NCI-H1436 treated with DMSO at 0.1 percent for 48 hours (cell line): Measurements from ENCODE around the gene AMBRA1.

Experiments used
- DNase-seq: peaks from one replicate; lab custom pipeline; 2025; lab: John Stamatoyannopoulos, UW

The AMBRA1 gene

DNA sequence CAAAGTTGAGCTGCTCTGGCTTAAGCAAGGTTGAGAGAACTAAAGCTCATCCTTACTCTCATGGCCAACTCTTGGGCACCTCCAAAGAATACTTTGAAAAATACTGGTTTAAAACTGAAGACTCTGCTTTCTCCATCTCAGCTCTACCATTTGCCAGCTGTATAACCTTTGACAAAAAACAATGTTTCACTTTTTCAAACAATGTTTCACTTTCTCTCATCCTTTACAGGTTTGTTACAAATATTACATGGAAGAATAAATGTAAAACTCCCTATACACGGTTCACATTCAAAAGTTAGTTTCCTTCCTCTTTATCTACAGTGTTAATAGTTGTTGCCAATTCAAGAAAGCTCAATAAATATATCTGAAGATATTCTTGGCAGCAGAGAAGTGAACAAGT, 19.2 kb downstream of the AMBRA1 start:
- DNase-seq = no peak

DNA sequence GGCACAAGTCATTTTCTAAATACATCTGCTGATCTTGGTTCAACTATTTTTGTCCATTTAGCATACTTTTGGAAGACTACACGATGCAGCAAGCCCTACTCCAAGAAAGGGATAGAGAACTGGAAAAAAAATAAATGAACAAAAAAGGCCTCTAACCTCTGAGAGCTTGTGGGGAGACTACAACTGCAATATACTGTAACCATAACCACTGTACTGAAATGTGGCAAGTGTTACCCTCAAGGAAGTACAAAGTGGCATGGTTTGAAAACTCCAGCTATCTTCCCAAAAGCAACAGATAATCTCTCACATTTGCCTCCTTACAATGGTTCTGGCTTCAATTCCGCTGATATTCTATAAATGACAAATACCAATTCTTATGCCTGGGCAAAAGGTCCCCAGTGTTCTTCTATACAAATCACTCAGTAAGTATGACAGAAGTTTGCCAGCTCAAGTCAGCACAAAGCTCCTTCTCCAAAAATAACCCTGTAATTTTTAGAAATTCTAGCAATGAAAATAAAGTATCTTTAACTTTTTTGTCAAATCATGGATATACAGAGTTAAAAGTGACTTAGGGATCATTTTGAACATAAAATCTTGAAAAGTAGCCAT, 22.9 kb downstream of the AMBRA1 start:
- DNase-seq = no peak

DNA sequence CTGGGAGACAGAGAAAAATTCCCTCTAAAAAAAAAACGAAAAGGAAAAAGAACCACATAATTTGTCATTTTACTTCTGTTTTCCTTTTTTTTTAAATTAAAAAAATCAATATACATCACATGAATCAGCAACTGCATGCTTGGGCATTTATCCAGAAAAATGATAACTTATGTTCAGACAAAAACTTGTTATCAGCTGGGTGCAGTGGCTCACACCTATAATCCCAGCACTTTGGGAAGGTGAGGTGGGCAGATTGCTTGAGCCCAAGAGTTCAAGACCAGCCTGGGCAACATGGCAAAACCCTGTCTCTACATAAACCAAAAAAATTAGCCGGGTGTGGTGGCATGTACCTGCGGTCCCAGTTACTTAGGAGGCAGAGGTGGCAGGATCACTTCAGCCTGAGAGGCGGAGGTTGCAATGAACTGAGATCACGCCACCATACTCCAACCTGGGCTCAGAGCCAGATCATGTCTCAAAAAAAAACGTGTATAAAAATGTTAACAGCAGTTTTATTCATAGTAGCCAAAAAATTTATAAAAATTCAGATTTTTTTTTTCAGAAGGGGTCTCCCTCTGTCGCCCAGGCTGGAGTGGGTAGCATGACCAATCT, 28.5 kb downstream of the AMBRA1 start:
- DNase-seq = no peak

DNA sequence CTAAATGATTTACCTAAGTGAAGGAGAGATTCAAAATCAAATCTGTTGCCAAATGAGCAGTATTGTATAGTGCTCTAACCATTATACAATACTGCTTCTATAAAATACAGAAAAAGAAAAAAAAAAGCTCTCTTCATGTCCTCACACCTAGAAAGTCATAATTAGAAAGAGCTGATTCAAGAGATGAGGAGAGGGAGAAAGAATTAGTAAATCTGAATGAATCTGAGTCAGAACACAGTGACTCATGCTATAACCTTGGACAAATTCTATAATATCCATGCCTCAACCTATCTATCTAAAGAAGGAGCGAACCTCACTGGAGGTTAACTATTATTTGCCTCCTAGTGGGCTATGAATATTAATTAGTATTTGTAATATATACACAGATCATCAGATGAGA, 29.4 kb downstream of the AMBRA1 start:
- no peak for DNase-seq

DNA sequence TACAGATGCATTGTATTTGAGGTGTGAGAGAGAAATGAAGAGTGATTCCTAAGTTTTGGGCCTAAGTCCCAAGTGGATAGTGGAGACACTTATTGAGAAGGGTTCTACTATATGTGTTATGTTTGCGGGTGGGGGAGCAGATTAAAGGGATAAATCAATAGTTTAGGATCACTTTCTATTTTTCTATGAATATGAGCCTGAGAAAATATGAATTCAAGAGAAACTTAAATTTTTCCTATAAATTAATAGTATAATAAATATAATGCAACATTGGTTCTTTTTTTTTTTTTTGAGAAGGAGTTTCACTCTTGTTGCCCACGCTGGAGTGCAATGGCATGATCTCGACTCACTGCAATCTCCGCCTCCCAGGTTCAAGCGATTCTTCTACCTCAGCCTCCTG, 31.3 kb downstream of the AMBRA1 start:
- DNase-seq = no peak

DNA sequence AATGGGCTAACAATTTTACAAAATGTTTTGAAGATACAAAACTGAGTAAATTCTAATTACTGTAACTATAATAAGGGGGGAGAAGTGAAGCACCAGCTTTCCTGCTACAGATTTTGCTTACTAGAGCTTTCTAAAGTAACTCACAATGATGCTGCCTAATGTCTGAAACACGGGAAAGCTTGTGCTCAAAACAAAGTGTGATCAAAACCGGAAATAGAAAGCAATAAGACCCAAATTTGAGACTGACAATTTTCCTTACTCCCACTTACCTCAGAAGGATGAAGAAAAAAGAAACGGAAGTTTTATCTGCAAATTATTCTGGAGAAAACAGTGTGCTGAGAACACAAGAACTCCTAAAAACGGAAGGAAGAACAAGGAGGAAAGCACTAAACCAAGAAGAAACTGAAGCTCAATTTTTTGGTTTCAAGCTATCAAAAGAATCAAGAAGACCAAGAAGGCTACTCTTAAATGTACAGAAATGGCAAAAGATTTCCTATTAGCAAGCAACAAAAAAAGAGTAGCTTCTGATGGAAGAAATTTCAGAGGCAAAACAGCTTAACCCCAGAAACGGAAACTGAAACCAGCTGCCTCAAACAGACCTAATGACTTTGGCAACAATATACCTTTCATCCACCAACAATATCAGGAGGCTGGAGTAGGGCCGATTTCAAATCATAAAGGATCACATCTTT, 33.4 kb downstream of the AMBRA1 start:
- DNase-seq = no peak

DNA sequence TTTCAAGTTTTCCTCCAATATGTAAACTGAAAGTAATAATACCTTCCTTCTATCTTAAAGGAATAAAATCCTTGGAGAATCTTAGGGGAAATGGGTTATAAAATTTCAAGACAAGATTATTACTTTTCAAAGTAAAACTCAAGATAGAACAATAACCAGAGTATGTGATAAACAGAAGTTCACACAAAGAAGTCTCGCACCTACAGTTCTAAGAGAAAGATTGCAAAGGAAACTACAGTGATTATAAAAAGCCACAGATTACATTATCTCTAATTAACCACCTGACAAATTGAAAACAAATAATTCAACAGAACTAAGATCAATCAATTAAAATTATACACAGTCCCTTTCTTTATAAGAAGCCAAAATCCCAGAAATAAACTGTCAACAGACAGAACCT, 34.0 kb downstream of the AMBRA1 start:
- no peak for DNase-seq

DNA sequence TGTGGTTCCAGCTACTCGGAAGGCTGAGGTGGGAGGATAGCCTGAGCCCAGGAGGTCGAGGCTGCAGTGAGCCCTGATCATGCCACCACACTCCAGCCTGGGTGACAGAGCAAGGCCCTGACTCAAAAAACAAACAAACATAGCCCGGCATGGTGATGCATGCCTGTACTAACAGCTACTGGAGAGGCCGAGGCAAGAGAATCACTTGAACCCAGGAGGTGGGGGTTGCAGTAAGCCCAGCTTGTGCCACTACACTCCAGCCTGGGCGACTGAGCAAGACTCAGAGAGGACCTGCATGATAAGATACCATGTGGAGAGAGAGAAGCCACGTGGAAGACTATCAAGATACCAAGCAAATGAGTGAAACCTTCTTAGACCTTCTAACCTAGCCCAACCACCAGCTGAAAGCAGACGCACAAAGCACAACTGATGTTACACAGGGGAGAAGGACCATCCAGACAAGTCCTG, 36.1 kb downstream of the AMBRA1 start:
- DNase-seq = no peak

DNA sequence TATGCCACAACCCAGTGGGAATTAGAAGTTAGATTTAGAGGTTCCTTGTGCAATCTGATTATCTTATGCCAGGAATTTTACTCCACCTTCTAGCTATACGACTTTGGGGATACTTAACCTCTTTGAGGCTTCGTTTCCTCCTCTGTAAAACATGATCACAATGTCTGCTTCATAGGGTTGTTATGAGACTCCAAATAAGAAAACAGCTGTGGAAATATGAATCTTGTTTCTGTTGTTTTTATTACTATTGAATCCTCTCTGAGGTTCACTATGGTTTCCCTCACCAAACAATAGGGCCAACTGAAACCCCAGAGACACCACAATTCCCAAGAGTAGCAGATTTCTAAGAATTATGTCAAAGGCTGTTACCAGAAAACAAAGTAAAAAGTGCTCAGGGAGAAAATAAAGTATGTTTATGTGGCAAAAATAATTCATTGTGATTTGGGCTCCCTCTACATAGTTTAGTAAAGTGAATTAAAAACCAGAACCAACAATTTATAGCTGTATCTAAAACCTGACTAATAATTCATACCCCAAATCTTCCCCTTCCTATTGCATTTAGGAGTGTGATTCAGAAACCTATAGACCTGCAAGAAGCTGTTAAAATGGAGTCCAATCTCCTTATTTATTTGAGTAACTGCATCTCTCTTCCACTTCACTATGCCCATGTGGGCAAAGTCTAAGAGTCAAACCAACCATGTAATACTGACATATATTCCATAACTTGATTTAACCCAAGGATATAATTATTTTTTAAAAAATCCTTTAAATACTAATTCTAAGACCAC, 38.4 kb downstream of the AMBRA1 start:
- no peak for DNase-seq

DNA sequence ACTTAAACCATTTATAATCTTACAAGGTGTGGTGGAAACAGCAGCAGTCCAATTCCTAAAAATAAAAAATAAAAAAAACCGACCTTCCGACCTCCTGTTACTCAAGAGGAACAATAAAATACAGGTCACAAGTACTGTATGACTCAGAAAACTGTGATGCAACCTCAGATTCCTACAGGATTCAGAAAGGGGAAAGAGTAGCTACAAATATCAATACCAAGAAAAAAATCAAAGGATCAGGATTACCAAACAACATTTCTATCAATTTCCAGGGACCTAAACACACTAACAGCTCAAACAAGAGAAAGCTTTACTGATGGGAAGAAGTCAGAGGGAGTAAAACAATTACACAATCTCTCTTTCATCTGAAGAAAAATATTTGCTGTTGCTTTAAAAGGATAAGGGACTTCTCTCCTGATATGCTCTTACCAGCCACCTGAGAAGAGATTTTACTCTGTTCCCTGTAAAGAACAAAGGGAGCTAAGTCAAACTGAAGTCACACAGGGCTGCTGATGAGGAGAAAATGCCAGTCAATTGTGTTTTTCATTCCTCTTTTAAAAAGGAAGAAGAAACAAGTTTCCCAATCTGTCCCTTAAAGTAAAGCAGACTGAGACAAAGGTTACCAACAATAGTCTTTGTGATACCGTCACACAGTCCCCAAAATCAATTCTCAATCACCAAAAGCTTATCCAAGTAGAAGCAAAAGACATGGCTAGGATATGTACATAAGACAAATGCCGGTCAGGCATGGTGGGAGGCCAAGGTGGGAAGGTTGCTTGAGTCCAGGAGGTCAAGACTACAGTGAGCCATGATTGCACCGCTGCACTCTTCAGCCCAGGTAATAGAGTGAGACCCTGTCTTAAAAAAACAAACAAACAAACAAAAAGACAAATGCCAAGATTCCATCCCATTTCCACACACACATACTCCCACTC, 39.3 kb downstream of the AMBRA1 start:
- DNase-seq = no peak

DNA sequence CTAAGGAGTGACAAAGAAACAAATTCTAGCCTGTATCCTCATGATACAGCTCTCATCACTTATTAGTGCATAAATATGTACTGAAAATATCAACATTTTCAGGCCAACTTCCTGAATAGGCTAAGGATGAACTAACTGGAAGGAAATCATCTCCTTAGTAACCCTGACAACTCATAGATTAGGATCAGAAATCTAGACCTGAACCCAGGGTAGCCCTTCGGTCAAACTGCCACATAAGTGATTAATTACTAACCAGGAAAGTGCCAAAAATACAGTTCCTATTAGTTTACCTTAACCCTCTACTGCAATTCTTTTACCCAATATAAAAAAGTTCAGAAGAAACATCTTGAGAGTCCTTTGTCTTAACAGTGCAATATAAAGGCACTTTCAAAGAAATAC, 40.0 kb downstream of the AMBRA1 start:
- no peak for DNase-seq

DNA sequence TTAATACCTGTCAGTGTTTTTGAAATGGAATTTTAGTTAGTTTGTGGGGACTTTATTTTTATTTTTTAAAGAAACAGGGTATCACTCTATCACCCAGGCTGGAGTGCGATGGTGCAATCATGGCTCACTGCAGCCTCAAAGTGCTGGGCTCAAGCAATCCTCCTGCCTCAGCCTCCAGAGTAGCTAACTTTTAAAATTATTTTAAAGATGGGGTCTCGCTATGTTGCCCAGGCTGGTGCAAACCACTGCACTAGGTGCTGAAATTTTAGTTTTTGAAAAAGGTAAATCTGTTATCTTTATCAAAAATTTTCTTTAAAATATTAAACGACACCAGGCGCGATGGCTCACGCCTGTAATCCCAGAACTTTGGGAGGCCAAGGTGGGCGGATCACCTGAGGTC, 42.6 kb downstream of the AMBRA1 start:
- no peak for DNase-seq

DNA sequence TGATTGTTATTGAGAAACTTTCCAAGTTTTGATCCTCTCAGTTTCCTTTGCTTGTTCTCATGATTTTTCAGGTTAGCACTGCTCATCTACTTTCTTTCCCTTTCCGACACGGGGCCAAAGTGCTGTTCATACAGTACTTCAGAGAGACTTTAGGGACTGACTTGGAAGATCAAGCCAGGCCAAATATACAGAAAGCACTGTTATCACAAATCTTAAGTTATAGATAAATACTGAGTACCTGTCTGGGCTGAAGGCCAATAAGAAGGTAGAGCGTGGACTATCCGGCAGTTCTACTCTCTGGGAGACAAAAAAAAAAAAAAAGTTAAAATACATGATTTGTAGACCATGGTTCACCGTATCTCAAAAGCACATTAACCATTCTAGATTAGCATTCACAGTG, 46.2 kb downstream of the AMBRA1 start:
- DNase-seq = no peak

DNA sequence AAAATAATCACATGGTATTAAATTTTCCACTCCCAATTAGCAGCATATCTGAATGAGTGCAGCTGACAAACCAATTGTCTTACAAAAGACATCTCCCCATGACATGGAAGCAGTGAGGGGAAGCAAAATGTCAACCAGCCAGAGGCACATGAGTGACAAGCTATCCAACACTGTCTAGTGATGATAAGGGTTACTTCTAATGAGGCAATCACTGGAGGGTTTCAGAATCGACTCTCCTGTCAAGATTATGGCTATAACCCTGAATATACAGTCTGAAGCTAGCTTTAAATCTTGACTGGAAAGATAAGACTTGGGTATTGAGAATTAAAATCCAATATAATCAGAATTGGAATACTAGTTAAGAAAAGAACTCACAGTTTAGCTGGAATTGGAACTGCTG, 50.3 kb downstream of the AMBRA1 start:
- no peak for DNase-seq

DNA sequence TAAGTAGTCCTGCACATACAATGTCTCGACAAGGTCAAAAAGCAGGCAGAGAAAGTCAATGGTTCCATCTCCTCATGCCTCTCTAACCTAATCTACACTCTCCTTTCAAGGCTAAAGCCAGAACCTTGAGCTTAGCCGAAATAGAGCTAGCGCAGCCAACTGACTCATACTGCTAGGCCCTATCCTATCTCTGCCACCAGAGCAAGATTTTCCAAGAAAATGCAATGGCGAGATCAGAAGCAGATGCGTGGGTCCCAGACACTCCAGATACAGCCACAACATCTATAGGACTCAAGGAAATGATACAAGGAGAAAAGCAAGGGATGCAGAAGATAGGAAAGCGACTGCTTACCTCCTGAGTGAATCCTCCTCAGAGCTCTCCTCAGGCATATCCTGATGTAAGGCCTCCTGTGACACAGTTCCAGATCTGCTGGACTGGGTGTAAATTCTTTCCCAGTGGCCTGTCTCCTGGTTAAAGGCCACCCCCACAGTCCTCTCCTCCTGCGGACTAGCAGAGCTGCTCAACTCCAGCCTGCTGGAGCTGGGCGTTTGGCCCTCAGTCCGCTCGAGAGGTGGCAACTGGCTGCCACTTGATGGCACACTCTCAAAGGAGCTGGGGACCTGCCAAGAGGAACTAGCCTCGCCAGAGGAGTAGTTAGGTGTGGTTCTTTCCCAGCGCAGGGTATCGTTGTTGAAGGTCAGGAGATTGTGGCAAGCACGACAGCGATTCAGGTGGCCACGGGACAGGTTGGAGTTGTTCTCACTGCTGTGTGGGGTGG, 52.0 kb downstream of the AMBRA1 start:
- DNase-seq = no peak

DNA sequence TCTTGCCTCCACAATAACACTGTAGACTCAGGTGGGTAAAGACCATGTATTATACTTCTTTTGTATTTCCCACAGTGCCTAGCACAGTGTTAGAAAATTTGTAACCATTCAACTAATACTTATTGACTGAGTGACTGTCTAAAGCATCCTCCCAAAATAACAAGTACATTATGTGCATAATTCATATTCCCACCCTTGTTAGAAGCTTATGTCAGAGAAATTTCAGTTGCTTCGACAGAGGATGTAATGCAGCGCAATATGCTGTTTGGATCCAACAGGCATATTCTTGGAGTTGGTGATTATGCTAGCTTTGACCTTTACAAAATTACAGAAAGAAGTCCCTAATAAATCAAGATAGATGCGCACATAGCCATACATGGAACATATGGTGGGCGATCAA, 53.0 kb downstream of the AMBRA1 start:
- no peak for DNase-seq

DNA sequence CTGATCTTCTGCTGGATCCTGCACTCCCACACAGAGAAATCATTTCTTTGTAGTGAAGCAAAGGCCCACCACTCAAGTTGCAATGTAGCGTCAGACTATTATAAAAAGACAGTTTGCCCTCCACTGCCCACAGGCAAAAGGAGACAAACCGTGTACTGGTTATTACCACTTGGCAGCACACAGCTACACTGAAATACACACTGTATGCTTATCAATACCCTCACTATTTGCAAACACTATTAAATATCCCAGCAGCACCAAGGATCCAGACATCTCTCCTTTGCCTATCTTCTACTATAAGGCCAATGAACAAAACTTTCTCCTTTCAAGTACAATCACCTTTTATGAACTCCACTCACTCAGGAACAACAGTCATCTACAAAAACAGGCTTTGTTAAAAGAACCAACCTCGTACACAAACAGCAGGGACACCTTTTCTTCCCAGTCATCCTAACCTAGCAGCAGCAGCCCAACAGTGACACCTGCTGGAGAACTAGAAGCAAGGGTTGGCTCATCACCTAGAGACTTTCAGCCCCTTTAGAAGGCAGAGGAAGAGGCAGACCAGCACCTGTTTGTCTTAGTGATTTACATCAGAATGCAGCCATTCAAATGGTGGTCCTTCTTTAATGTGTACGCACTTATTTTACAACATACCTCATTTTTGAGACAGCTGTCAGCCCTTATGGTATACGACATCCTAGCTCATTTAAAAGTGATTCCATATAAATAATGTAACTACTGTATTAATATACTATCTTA, 56.1 kb downstream of the AMBRA1 start:
- peak; percentile 59 for DNase-seq

DNA sequence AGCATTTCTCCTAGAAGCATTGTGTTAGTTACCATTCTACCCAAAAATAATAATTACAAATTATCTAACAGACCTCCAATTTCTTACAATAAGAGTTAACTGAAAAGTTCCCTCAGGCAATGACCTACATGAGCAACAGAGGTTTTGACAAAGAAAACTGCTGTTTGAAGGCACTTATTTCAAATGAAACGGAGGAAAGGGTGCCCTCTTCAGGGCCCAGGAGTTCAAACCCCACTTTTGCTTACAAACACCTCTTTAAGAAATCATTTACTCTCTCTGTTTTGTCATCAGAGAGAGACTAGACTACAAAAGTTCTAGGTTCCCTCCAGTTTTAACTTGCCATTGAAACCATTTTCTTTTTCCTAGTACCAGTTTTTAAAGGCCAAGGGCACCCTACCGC, 56.7 kb downstream of the AMBRA1 start:
- DNase-seq = no peak

DNA sequence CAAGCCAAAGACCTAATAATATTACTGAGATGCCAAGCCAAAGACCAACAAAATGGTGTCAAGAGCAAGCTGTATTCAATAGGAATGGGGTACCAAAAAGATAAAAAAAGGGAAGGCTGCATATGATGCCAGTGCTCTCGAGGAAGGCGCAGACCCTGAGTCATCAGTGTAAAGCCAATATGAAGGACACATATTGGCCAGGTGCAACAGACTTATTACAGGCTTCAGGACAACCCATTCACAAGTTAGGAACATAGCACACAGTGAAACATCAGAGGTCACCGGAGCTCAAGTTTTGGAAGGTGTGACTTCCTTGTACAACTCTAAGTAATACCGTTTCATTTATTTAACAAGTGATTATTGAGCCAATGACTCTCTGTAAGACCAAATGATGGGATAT, 58.1 kb downstream of the AMBRA1 start:
- DNase-seq = no peak

DNA sequence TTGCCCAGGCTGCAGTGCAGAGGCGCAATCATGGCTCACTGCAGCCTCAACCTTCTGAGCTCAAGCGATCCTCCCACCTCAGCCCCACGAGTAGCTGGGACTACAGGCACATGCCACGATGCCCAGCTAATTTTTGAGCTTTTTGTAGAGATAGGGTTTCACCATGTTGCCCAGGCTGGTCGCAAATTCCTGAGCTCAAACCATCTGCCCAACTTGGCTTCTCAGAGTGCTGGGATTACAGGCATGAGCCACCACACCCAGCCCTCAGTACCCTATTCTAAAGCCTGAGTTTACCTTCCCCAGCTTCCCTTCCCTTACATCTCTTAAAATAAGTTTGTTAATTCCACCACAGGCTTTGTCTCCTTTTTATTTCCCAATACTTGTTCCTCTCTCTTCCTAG, 59.1 kb downstream of the AMBRA1 start:
- DNase-seq = no peak
